Occipital lobe (tissue), 1 donor: Measurements from ENCODE around the gene BPIFB4. TPM values are rescaled to one million over a fixed set of nuclear protein-coding genes. Genes with fewer than 3 reads are reported as not detected.

Source experiments
- total RNA-seq: library from RNA; depleted of rRNA; stranded (reverse); fragments of >200 nt; gene quantifications from one replicate; pipeline ENCODE4 v1.2.3, GENCODE V29; 2014

Gene BPIFB4
- total RNA-seq, 1 donor from 2014 or later = not detected

Other genes starting within 250 kb of the BPIFB4 start
- gene EFCAB8, start 220.7 kb upstream of the BPIFB4 start, total RNA-seq = not detected
- gene SUN5, start 75.2 kb upstream of the BPIFB4 start, total RNA-seq = not detected
- gene BPIFB2, start 71.9 kb upstream of the BPIFB4 start, total RNA-seq = 0.31 TPM
- not detected for gene BPIFB6, start 48.0 kb upstream of the BPIFB4 start, total RNA-seq
- not detected for gene BPIFB3, start 25.7 kb upstream of the BPIFB4 start, total RNA-seq
- gene BPIFA2, start 88.5 kb downstream of the BPIFB4 start, total RNA-seq = not detected
- not detected for gene BPIFA3, start 137.7 kb downstream of the BPIFB4 start, total RNA-seq
- gene BPIFA1, start 156.4 kb downstream of the BPIFB4 start, total RNA-seq = not detected
- not detected for gene BPIFB1, start 203.6 kb downstream of the BPIFB4 start, total RNA-seq